Glutamatergic neuron (in vitro differentiated cells): ENCODE measurements around the gene GCNT1. TPM values are rescaled to one million over a fixed set of nuclear protein-coding genes. Genes with fewer than 3 reads are reported as not detected.
A peak's percentile ranks its signal among the peaks of the same experiment; 100 is the strongest.

ENCODE experiments used
- DNase-seq: peaks from one replicate; pipeline ENCODE4 v3.0.0; 2022
- H3K27ac Mint-ChIP-seq: one replicate; pipeline ENCODE4 v1.8.0; 2020; ENCODE audit warnings: mild to moderate bottlenecking, mixed read lengths, inconsistent platforms; ENCODE audit not compliant: unreplicated experiment
- H3K27me3 Mint-ChIP-seq: one replicate; pipeline ENCODE4 v1.8.0; 2020; ENCODE audit warnings: mild to moderate bottlenecking, moderate library complexity, mixed read lengths, inconsistent platforms; ENCODE audit not compliant: unreplicated experiment
- H3K36me3 Mint-ChIP-seq: one replicate; pipeline ENCODE4 v1.8.0; 2020; ENCODE audit warnings: mild to moderate bottlenecking, mixed read lengths, inconsistent platforms; ENCODE audit not compliant: unreplicated experiment
- H3K4me1 Mint-ChIP-seq: one replicate; pipeline ENCODE4 v1.8.0; 2020; ENCODE audit warnings: mild to moderate bottlenecking, low read depth, mixed read lengths, inconsistent platforms; ENCODE audit not compliant: unreplicated experiment
- H3K4me3 Mint-ChIP-seq: one replicate; pipeline ENCODE4 v1.8.0; 2020; ENCODE audit warnings: mild to moderate bottlenecking, mixed read lengths, inconsistent platforms; ENCODE audit not compliant: unreplicated experiment
- H3K9me3 Mint-ChIP-seq: one replicate; pipeline ENCODE4 v1.8.0; 2020; ENCODE audit warnings: mild to moderate bottlenecking, moderate library complexity, mixed read lengths, inconsistent platforms; ENCODE audit not compliant: unreplicated experiment
- CTCF ChIP-seq: fragments of 200-600 bp; sonication (generic); IDR thresholded peaks from one replicate; pipeline ENCODE4 v1.5.0; 2021; ENCODE audit not compliant: partially characterized antibody, unreplicated experiment
- total RNA-seq: library from RNA; stranded (reverse); fragmentation: NEBNext Ultra II Directional; extraction: Animal tissue kit (Norgen Biotek cat#: 25700); gene quantifications from one replicate; pipeline ENCODE4 v1.2.1, GENCODE V29; 2021; ENCODE audit not compliant: unreplicated experiment

The GCNT1 gene
- total RNA-seq, 1 donor from 2014 or later, result 1.2 TPM

DNA sequence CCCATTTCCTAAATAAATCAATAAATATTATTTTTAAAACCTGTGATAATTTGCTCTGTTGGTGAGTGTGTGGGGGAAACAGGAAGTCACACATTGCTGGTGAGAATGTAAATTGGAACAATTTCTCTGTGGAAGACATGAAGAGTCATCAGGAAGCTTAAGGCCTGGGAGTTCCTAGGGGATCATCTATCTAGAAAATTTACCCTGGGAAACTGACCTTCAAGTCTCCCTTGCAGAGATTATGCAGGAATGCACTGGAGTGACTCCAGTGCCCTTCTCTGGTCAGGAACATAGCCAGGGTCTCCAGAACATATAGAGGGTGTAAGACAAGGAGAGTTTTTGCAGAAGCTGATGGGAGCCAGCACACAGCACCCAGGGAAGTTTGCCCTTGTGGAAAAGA lies 13.0 kb upstream of the GCNT1 start:
- peaks cover 5% of the 10 kb centered on the region for H3K36me3 Mint-ChIP-seq
- no peak overlapping the region for H3K4me3 Mint-ChIP-seq

GRCh38 chr9:76448501-76448900 lies 10.5 kb upstream of the GCNT1 start:
- Mint-ChIP-seq H3K9me3 (no peaks in the 10 kb centered on the region), H3K4me1 (no peaks in the 10 kb centered on the region)

More for the DNA sequence above, 13.0 kb upstream of the GCNT1 start:
- Mint-ChIP-seq H3K4me1 (no peaks in the 10 kb centered on the region), H3K27me3 (peaks cover 1% of the 10 kb centered on the region), H3K27ac (no peak overlapping the region), H3K9me3 (peaks cover 1% of the 10 kb centered on the region)
- no peak for DNase-seq
- TF ChIP-seq CTCF, result no peak

DNA sequence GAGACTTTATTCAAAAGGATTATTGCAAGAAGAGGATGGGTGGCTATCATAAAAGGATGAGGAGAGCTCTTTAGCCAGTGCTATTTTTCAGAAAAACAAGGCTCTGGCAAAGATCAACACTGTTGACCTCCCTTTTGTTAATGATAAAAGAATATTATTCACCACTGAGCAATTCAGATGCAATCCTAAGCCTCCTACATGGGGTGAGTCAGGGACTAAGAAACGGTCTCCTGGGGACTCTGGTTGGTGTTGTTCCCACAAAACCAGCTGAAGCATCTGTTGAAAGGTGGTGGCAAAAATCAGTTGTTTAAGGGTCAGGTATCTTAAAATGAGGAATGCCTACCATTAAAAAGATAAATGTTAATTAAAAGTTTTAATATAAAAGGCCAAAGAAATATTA lies 7.7 kb upstream of the GCNT1 start:
- peaks cover 1% of the 10 kb centered on the region for H3K27me3 Mint-ChIP-seq
- no peaks in the 10 kb centered on the region for H3K36me3 Mint-ChIP-seq
- no peak for TF ChIP-seq CTCF
- H3K27ac Mint-ChIP-seq, result no peak overlapping the region
- no peak for DNase-seq
- H3K9me3 Mint-ChIP-seq, result no peaks in the 10 kb centered on the region
- no peaks in the 10 kb centered on the region for H3K4me1 Mint-ChIP-seq
- no peak overlapping the region for H3K4me3 Mint-ChIP-seq

More at GRCh38 chr9:76448501-76448900, 10.5 kb upstream of the GCNT1 start:
- no peaks in the 10 kb centered on the region for H3K27me3 Mint-ChIP-seq
- no peak overlapping the region for H3K4me3 Mint-ChIP-seq
- no peak overlapping the region for H3K27ac Mint-ChIP-seq
- TF ChIP-seq CTCF, result no peak
- DNase-seq, result no peak
- H3K36me3 Mint-ChIP-seq, result no peaks in the 10 kb centered on the region

GRCh38 chr9:76452839-76453238 lies 6.1 kb upstream of the GCNT1 start:
- no peaks in the 10 kb centered on the region for H3K4me1 Mint-ChIP-seq
- H3K27me3 Mint-ChIP-seq, result peaks cover 1% of the 10 kb centered on the region
- TF ChIP-seq CTCF, result no peak
- no peak overlapping the region for H3K4me3 Mint-ChIP-seq
- H3K36me3 Mint-ChIP-seq, result no peaks in the 10 kb centered on the region
- peak; percentile 25 for DNase-seq
- H3K9me3 Mint-ChIP-seq, result no peaks in the 10 kb centered on the region
- no peak overlapping the region for H3K27ac Mint-ChIP-seq

DNA sequence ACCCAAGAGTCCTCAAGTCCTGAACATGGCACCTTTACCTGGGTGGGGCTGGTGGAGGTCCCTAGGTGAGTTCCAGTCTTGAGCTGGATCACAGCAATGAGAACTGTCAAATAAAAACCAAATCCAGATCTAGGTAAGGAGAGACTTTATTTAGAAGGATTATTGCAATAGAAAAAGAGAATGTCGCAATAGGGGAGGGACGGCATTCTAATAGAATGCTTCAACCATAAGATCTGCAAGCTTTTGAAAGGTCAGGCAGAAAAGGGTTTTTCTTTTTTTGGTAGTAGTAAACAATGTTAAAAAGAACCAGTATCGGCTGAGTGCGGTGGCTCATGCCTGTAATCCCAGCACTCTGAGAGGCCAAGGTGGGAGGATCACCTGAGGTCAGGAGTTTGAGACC lies 5.2 kb upstream of the GCNT1 start:
- no peak for TF ChIP-seq CTCF
- Mint-ChIP-seq H3K4me1 (no peaks in the 10 kb centered on the region), H3K9me3 (peaks cover 2% of the 10 kb centered on the region), H3K27me3 (peaks cover 1% of the 10 kb centered on the region), H3K27ac (no peak overlapping the region), H3K4me3 (no peak overlapping the region), H3K36me3 (no peaks in the 10 kb centered on the region)
- no peak for DNase-seq
